Activated naive CD8-positive, alpha-beta T cell treated with anti-CD3 and anti-CD28 coated beads, Interleukin-2, amount 50 U/mL, for 24 hours (primary cell): ENCODE results near the gene PRKD1.
A peak's percentile ranks its signal among the peaks of the same experiment; 100 is the strongest.

Source experiments
- ATAC-seq: fragments of 150-1000 bp; cut with Tn5 transposase; one replicate; pipeline ENCODE4 v1.10.0; 2021
- DNase-seq: peaks from one replicate; pipeline ENCODE4 v3.0.0; 2021
- H3K27ac Mint-ChIP-seq: one replicate; pipeline ENCODE4 v1.8.0; 2021; ENCODE audit warnings: mild to moderate bottlenecking, mixed read lengths
- H3K27me3 Mint-ChIP-seq: one replicate; pipeline ENCODE4 v1.8.0; 2021; ENCODE audit warnings: mixed read lengths
- H3K36me3 Mint-ChIP-seq: one replicate; pipeline ENCODE4 v1.8.0; 2021; ENCODE audit warnings: low read depth, mixed read lengths
- H3K4me1 Mint-ChIP-seq: one replicate; pipeline ENCODE4 v1.8.0; 2021; ENCODE audit warnings: mixed read lengths
- H3K4me3 Mint-ChIP-seq: one replicate; pipeline ENCODE4 v1.8.0; 2021; ENCODE audit warnings: mild to moderate bottlenecking, moderate library complexity, mixed read lengths
- H3K9me3 Mint-ChIP-seq: one replicate; pipeline ENCODE4 v1.8.0; 2021; ENCODE audit warnings: mixed read lengths

Gene PRKD1

DNA sequence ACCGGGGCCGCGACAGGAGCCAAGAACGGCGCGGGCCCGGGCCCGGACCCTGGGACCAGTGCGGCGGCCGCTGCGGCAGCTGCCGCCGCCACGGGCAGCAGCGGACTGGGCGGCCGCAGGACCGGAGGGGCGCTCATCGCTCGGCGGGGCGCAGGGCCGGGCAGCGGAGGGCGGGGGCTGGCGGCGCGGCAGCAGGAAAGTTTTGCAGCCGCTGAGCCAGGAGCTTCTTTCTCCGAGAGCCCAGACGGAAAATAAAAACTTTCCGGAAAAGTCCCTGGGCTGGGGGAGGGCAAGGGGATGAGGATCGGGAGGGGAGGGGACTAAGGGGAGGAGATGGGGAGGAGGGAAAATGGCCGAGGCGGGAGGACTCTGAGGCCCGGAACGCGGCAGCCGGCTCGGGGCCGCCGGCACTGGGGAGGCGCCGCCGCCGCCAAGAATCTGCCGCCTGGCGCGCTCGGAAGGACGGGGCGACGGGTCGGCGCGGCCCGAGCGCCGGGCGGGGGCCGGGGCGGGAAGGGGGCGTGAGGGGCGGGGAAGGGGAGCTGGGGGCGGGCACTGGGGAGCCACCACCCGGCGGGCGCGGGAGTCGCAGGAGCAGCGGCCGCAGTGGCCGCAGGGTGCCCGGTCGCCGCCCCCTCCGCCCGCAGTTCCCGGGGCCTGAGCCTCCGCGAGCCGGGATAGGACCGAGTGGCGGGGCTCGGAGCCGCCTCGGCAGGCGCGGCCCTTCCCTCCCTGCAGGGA lies at the start of gene PRKD1:
Gene PRKD1 (minus strand): TSS at position 472 of the 741 bp plus-strand sequence.
- Mint-ChIP-seq H3K27ac (no peak within 1 kb of the TSS), H3K27me3 (peaks cover 37% of the 10 kb centered on the region), H3K4me1 (peaks cover 7% of the 10 kb centered on the region), H3K4me3 (peak within 1 kb of the TSS; percentile 51), H3K9me3 (peaks cover 4% of the 10 kb centered on the region), H3K36me3 (no peaks in the 10 kb centered on the region)
- peak; percentile 28 for ATAC-seq
- DNase-seq = no peak

- Mint-ChIP-seq H3K4me1 (no peaks in the 10 kb centered on the region), H3K27me3 (no peaks in the 10 kb centered on the region), H3K27ac (no peak overlapping the region), H3K36me3 (no peaks in the 10 kb centered on the region), H3K9me3 (peaks cover 13% of the 10 kb centered on the region), H3K4me3 (no peak overlapping the region)
- ATAC-seq (no peak), DNase-seq (no peak)
Observed at GRCh38 chr14:29971101-29971500, 43.5 kb upstream of the PRKD1 start.

DNA sequence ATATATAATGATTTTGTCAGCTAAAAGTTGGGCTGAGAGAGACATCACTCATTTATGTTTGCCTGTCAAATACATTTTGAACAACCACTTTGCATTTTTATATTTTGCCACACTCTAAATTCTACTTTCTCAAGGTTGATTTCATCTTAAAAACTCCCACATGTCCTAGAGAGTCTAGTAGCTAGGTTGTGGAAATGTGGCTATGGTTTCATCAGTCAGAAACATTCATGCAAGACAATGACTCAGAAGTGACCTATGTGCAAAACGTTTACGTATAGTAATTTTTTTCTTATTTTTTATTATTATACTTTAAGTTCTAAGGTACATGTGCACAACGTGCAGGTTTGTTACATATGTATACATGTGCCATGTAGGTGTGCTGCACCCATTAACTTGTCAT lies 27.4 kb upstream of the PRKD1 start:
- ATAC-seq (no peak), DNase-seq (no peak)
- H3K4me1 Mint-ChIP-seq = no peaks in the 10 kb centered on the region
- H3K36me3 Mint-ChIP-seq = no peaks in the 10 kb centered on the region
- H3K27me3 Mint-ChIP-seq = no peaks in the 10 kb centered on the region
- H3K9me3 Mint-ChIP-seq = peaks cover 21% of the 10 kb centered on the region
- H3K4me3 Mint-ChIP-seq = no peak overlapping the region
- no peak overlapping the region for H3K27ac Mint-ChIP-seq

DNA sequence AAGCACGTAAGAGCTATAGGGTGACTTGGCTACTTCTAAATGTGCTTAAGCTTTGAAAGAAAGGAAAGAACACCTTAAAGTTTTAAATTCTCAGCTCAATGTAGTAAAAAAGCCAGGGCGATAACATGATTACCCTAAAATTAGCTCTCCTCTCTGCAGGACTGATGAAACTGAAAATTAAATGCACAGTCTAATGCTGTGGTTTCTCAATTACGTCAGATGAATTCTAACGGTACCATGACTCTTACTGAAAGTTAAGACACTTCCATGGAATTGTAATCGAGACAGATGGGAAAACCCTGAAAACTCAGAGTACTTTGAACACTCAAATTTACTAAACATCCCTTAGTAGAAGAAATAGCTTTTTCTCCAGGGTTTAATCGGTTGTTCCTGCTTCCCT lies 25.9 kb upstream of the PRKD1 start:
- no peaks in the 10 kb centered on the region for H3K4me1 Mint-ChIP-seq
- ATAC-seq = no peak
- no peak overlapping the region for H3K27ac Mint-ChIP-seq
- H3K9me3 Mint-ChIP-seq = peaks cover 30% of the 10 kb centered on the region
- H3K27me3 Mint-ChIP-seq = no peaks in the 10 kb centered on the region
- H3K4me3 Mint-ChIP-seq = no peak overlapping the region
- H3K36me3 Mint-ChIP-seq = no peaks in the 10 kb centered on the region
- DNase-seq = no peak

DNA sequence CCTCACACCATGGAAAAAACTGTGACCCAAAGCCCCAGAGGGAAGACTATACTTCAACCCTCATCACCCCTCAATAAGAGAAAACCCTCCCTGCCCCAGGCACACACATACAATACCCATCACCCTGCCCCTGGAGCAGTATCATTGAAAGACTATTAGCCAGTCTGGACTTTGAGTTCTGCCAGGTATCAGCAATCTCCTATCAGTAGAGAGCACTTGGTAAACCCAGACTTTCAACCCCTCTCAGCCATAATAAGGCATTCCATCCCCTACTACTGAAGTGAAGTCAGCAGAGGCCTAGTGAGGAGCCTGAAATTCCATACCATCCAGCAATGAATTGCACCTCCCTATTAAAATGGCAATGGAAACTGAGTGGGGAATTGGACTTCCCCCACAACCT lies 16.4 kb upstream of the PRKD1 start:
- ATAC-seq = no peak

GRCh38 chr14:29941401-29941800 lies 13.8 kb upstream of the PRKD1 start:
- H3K9me3 Mint-ChIP-seq = peaks cover 12% of the 10 kb centered on the region
- ATAC-seq = no peak
- no peak overlapping the region for H3K4me3 Mint-ChIP-seq
- H3K4me1 Mint-ChIP-seq = no peaks in the 10 kb centered on the region
- no peaks in the 10 kb centered on the region for H3K27me3 Mint-ChIP-seq
- no peak overlapping the region for H3K27ac Mint-ChIP-seq
- no peaks in the 10 kb centered on the region for H3K36me3 Mint-ChIP-seq
- no peak for DNase-seq

More for the DNA sequence above, 16.4 kb upstream of the PRKD1 start:
- no peaks in the 10 kb centered on the region for H3K36me3 Mint-ChIP-seq
- H3K27ac Mint-ChIP-seq = no peak overlapping the region
- DNase-seq = no peak
- H3K4me1 Mint-ChIP-seq = no peaks in the 10 kb centered on the region
- peaks cover 27% of the 10 kb centered on the region for H3K9me3 Mint-ChIP-seq
- H3K4me3 Mint-ChIP-seq = no peak overlapping the region
- H3K27me3 Mint-ChIP-seq = no peaks in the 10 kb centered on the region

- no peak overlapping the region for H3K4me3 Mint-ChIP-seq
- no peaks in the 10 kb centered on the region for H3K27me3 Mint-ChIP-seq
- ATAC-seq = no peak
- peaks cover 8% of the 10 kb centered on the region for H3K9me3 Mint-ChIP-seq
- H3K36me3 Mint-ChIP-seq = no peaks in the 10 kb centered on the region
- H3K27ac Mint-ChIP-seq = no peak overlapping the region
- no peaks in the 10 kb centered on the region for H3K4me1 Mint-ChIP-seq
- DNase-seq = no peak
Observed at GRCh38 chr14:29940482-29940881, 12.8 kb upstream of the PRKD1 start.

GRCh38 chr14:29937116-29937515 lies 9.5 kb upstream of the PRKD1 start:
- Mint-ChIP-seq H3K4me3 (no peak overlapping the region), H3K9me3 (no peaks in the 10 kb centered on the region), H3K27ac (no peak overlapping the region), H3K27me3 (no peaks in the 10 kb centered on the region), H3K36me3 (no peaks in the 10 kb centered on the region), H3K4me1 (no peaks in the 10 kb centered on the region)
- no peak for ATAC-seq
- DNase-seq = no peak

DNA sequence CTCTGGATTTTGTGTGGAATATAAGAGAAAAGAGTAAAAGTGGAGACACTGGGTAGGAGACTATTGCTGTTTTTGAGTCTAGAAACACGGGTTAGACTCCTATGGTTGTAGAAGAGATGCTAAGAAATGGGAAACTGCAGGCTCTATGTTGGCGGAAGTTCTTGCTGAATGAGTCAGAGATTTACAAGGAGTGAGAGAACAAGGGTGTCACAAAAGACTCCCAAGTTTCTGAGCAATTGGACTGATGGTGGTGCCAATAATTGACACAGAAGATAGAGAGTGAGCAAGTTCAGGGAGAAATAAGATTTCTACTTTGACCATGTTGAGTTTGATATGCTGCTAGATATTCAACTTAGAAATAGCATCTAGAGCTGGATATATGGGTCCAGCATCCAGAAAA lies 2.6 kb upstream of the PRKD1 start:
- DNase-seq (no peak), ATAC-seq (no peak)
- Mint-ChIP-seq H3K27ac (no peak overlapping the region), H3K9me3 (peaks cover 4% of the 10 kb centered on the region), H3K4me1 (peaks cover 7% of the 10 kb centered on the region), H3K4me3 (no peak overlapping the region), H3K36me3 (no peaks in the 10 kb centered on the region), H3K27me3 (peaks cover 28% of the 10 kb centered on the region)

- no peak for ATAC-seq
- peaks cover 4% of the 10 kb centered on the region for H3K9me3 Mint-ChIP-seq
- H3K4me1 Mint-ChIP-seq = peaks cover 7% of the 10 kb centered on the region
- peaks cover 37% of the 10 kb centered on the region for H3K27me3 Mint-ChIP-seq
- H3K27ac Mint-ChIP-seq = no peak overlapping the region
- no peaks in the 10 kb centered on the region for H3K36me3 Mint-ChIP-seq
- no peak for DNase-seq
- H3K4me3 Mint-ChIP-seq = no peak overlapping the region
Observed at GRCh38 chr14:29928117-29928640, 532 bp upstream of the PRKD1 start.

GRCh38 chr14:29926701-29927375 lies 809 bp downstream of the PRKD1 start:
- ATAC-seq (peak; percentile 33), DNase-seq (peak; percentile 2)
- H3K4me3 Mint-ChIP-seq = peak overlapping the region; percentile 51
- peaks cover 37% of the 10 kb centered on the region for H3K27me3 Mint-ChIP-seq
- peaks cover 7% of the 10 kb centered on the region for H3K4me1 Mint-ChIP-seq
- no peaks in the 10 kb centered on the region for H3K36me3 Mint-ChIP-seq
- H3K27ac Mint-ChIP-seq = no peak overlapping the region
- H3K9me3 Mint-ChIP-seq = peaks cover 4% of the 10 kb centered on the region

DNA sequence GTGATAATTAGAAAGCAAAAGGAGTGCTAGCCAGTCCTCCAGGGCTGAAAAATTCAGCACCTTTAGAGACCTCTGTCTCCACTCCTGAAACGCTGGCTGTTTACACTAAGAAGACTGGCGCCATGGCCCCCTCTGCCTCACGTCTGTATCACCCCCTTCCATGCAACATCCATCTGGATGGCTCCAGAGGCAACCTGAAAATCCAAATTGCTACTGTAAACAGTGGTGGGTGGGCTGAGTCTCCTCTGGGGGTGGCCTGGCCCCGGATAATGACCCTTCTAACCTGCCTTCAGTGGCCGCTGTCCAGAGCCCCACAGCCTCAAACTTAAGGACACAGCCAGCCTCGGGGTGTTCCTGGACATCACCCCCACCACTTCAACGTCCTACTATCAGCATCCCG lies 1.4 kb downstream of the PRKD1 start:
- Mint-ChIP-seq H3K4me1 (peaks cover 7% of the 10 kb centered on the region), H3K36me3 (no peaks in the 10 kb centered on the region), H3K27me3 (peaks cover 37% of the 10 kb centered on the region), H3K9me3 (peaks cover 4% of the 10 kb centered on the region), H3K27ac (no peak overlapping the region), H3K4me3 (peak overlapping the region; percentile 51)
- DNase-seq (no peak), ATAC-seq (no peak)

DNA sequence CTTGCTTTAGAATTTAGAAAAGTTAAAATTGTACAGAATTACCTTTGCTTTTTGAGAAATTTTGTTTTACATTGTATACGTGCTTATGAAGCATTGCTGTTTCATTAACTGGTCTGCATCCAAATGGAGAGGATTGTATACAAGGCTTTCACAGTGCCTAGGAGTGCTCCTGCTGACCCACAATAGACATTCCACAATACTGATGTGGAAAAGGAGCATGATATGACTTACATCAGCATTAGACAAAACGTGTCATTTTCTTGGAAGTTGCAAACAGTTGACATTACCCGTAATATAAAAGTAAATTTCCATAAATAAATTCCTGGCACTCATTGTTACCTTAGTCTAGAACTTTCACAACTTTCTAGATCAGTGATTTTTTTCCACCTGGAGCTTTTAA lies 1.9 kb downstream of the PRKD1 start:
- no peak for ATAC-seq
- Mint-ChIP-seq H3K27me3 (peaks cover 37% of the 10 kb centered on the region), H3K4me3 (no peak overlapping the region)

GRCh38 chr14:29925101-29925722 lies 2.4 kb downstream of the PRKD1 start:
- H3K4me3 Mint-ChIP-seq = no peak overlapping the region
- H3K4me1 Mint-ChIP-seq = peaks cover 7% of the 10 kb centered on the region
- peaks cover 36% of the 10 kb centered on the region for H3K27me3 Mint-ChIP-seq
- no peaks in the 10 kb centered on the region for H3K9me3 Mint-ChIP-seq
- no peak overlapping the region for H3K27ac Mint-ChIP-seq
- DNase-seq (no peak), ATAC-seq (no peak)
- H3K36me3 Mint-ChIP-seq = no peaks in the 10 kb centered on the region

More for the DNA sequence above, 1.9 kb downstream of the PRKD1 start:
- Mint-ChIP-seq H3K27ac (no peak overlapping the region), H3K36me3 (no peaks in the 10 kb centered on the region), H3K4me1 (peaks cover 7% of the 10 kb centered on the region), H3K9me3 (peaks cover 2% of the 10 kb centered on the region)
- DNase-seq = no peak

- Mint-ChIP-seq H3K4me1 (no peaks in the 10 kb centered on the region), H3K27me3 (peaks cover 6% of the 10 kb centered on the region), H3K27ac (no peak overlapping the region), H3K36me3 (no peaks in the 10 kb centered on the region), H3K9me3 (no peaks in the 10 kb centered on the region), H3K4me3 (no peak overlapping the region)
- no peak for DNase-seq
- no peak for ATAC-seq
Observed at GRCh38 chr14:29919845-29920244, 7.8 kb downstream of the PRKD1 start.
